Trophoblast cell (in vitro differentiated cells and primary cell): ENCODE measurements around the gene SPATA2.

ENCODE experiments used
- DNase-seq, 2 donors: peaks; one replicate each; pipeline ENCODE4 v3.0.0-alpha.2; 2016
- H2AFZ ChIP-seq: 2 replicates; pipeline ENCODE4 v1.6.1; 2013; ENCODE audit warnings: low read length, moderate library complexity, mild to moderate bottlenecking; ENCODE audit not compliant: insufficient read depth, poor library complexity
- H2AK5ac ChIP-seq: 2 replicates; pipeline ENCODE4 v1.6.1; 2013; ENCODE audit warnings: mild to moderate bottlenecking, low read length
- H2BK120ac ChIP-seq: 2 replicates; pipeline ENCODE4 v1.6.1; 2013; ENCODE audit warnings: low read length, mild to moderate bottlenecking, moderate library complexity; ENCODE audit not compliant: insufficient read depth, poor library complexity
- H2BK12ac ChIP-seq: 2 replicates; pipeline ENCODE4 v1.6.1; 2013; ENCODE audit warnings: mild to moderate bottlenecking, low read length, moderate library complexity
- H2BK5ac ChIP-seq: 2 replicates; pipeline ENCODE4 v1.6.1; 2013; ENCODE audit warnings: low read length, low read depth, moderate library complexity, mild to moderate bottlenecking; ENCODE audit not compliant: poor library complexity
- H3K14ac ChIP-seq: 2 replicates; pipeline ENCODE4 v1.6.1; 2013; ENCODE audit warnings: mild to moderate bottlenecking, low read length
- H3K18ac ChIP-seq: 2 replicates; pipeline ENCODE4 v1.6.1; 2013; ENCODE audit warnings: mild to moderate bottlenecking, low read length
- H3K23ac ChIP-seq: 2 replicates; pipeline ENCODE4 v1.6.1; 2013; ENCODE audit warnings: low read length
- H3K27ac ChIP-seq: 2 replicates; pipeline ENCODE4 v1.5.1; 2013; ENCODE audit warnings: low read depth, mild to moderate bottlenecking, inconsistent platforms, low read length, moderate library complexity
- H3K27me3 ChIP-seq: 2 replicates; pipeline ENCODE4 v1.6.1; 2013; ENCODE audit warnings: inconsistent platforms, mild to moderate bottlenecking, low read length, moderate library complexity; ENCODE audit not compliant: insufficient read depth
- H3K36me3 ChIP-seq, 2 experiments: 1 replicate in 1 of 2; 2 replicates in 1 of 2; pipeline ENCODE4 v1.6.1; 2013; ENCODE audit warnings: low read length in 2 of 2, mild to moderate bottlenecking in 2 of 2, moderate library complexity in 1 of 2; ENCODE audit not compliant: insufficient read depth in 2 of 2, control insufficient read depth in 1 of 2
- H3K4ac ChIP-seq: 2 replicates; pipeline ENCODE4 v1.6.1; 2013; ENCODE audit warnings: low read depth, mild to moderate bottlenecking, low read length, moderate library complexity
- H3K4me1 ChIP-seq, 2 experiments: 1 replicate in 1 of 2; 2 replicates in 1 of 2; pipeline ENCODE4 v1.6.1; 2013; ENCODE audit warnings: low read length in 2 of 2, mild to moderate bottlenecking in 2 of 2, moderate library complexity in 1 of 2; ENCODE audit not compliant: insufficient read depth in 2 of 2, control insufficient read depth in 1 of 2
- H3K4me2 ChIP-seq: 2 replicates; pipeline ENCODE4 v1.6.1; 2013; ENCODE audit warnings: inconsistent platforms, mild to moderate bottlenecking, low read length, moderate library complexity
- H3K4me3 ChIP-seq: 2 replicates; pipeline ENCODE4 v1.5.1; 2013; ENCODE audit warnings: mild to moderate bottlenecking, low read depth, low read length, inconsistent platforms
- H3K79me1 ChIP-seq: one replicate; pipeline ENCODE4 v1.6.1; 2013; ENCODE audit warnings: low read length
- H3K79me2 ChIP-seq: 2 replicates; pipeline ENCODE4 v1.6.1; 2013; ENCODE audit warnings: low read length, mild to moderate bottlenecking; ENCODE audit not compliant: control insufficient read depth, insufficient read depth, poor library complexity
- H3K9ac ChIP-seq: 2 replicates; pipeline ENCODE4 v1.6.1; 2013; ENCODE audit warnings: mild to moderate bottlenecking, low read length
- H3K9me3 ChIP-seq: 2 replicates; pipeline ENCODE4 v1.6.1; 2013; ENCODE audit warnings: low read depth, mild to moderate bottlenecking, control low read depth, inconsistent platforms, low read length; ENCODE audit not compliant: insufficient read depth
- H4K12ac ChIP-seq: 2 replicates; pipeline ENCODE4 v1.6.1; 2013; ENCODE audit warnings: low read depth, mild to moderate bottlenecking, low read length, moderate library complexity
- H4K8ac ChIP-seq: 2 replicates; pipeline ENCODE4 v1.6.1; 2013; ENCODE audit warnings: low read depth, mild to moderate bottlenecking, low read length, moderate library complexity
- H4K91ac ChIP-seq: one replicate; pipeline ENCODE4 v1.6.1; 2013; ENCODE audit warnings: low read depth, mild to moderate bottlenecking, low read length, moderate library complexity
- WGBS: extraction: QIAGEN DNeasy Blood & Tissue Kit; methylation state at CpG from one replicate; pipeline ENCODE4 v1.1.7; 2013; ENCODE audit warnings: missing lambda C conversion rate; ENCODE audit not compliant: insufficient read length, insufficient coverage; ENCODE audit errors: extremely low coverage; 5-methylcytosine and 5-hydroxymethylcytosine counted together

Gene SPATA2

GRCh38 chr20:49907405-49908257 is 7.7 kb downstream of the SPATA2 start:
- H3K18ac ChIP-seq, result no peak overlapping the region
- peak overlapping the region; percentile 10 for H3K4me3 ChIP-seq
- peaks cover 46 to 52% of the 10 kb centered on the region in 2 experiments for H3K36me3 ChIP-seq
- DNase-seq, result no peak
- no peaks in the 10 kb centered on the region for H3K79me2 ChIP-seq
- H3K9ac ChIP-seq, result no peak overlapping the region
- no peaks in the 10 kb centered on the region for H3K27me3 ChIP-seq
- no peak overlapping the region for H2AFZ ChIP-seq
- H3K27ac ChIP-seq, result no peak overlapping the region
- no peak overlapping the region for H2AK5ac ChIP-seq
- H2BK5ac ChIP-seq, result no peak overlapping the region
- no CpG with 5 or more reads among the region's 19 CpGs for WGBS
- no peak overlapping the region for H3K23ac ChIP-seq
- no peaks in the 10 kb centered on the region for H3K79me1 ChIP-seq
- no peaks in the 10 kb centered on the region for H3K4me1 ChIP-seq
- no peak overlapping the region for H4K8ac ChIP-seq
- H2BK120ac ChIP-seq, result no peak overlapping the region
- no peak overlapping the region for H2BK12ac ChIP-seq
- H3K4me2 ChIP-seq, result no peak overlapping the region
- no peak overlapping the region for H4K91ac ChIP-seq
- no peak overlapping the region for H3K14ac ChIP-seq
- no peaks in the 10 kb centered on the region for H3K9me3 ChIP-seq
- H4K12ac ChIP-seq, result no peak overlapping the region
- H3K4ac ChIP-seq, result no peak overlapping the region

GRCh38 chr20:49906615-49907154 is 8.6 kb downstream of the SPATA2 start:
- Histone ChIP-seq H3K4me1 (no peaks in the 10 kb centered on the region), H3K23ac (no peak overlapping the region), H3K27me3 (no peaks in the 10 kb centered on the region), H3K9me3 (no peaks in the 10 kb centered on the region), H3K4me2 (no peak overlapping the region), H3K4me3 (no peak overlapping the region), H2AK5ac (no peak overlapping the region), H2BK5ac (no peak overlapping the region), H3K9ac (no peak overlapping the region), H2BK120ac (no peak overlapping the region), H4K12ac (no peak overlapping the region), H2BK12ac (no peak overlapping the region), H3K36me3 (peaks cover 46 to 52% of the 10 kb centered on the region in 2 experiments), H4K8ac (no peak overlapping the region), H2AFZ (no peak overlapping the region), H3K18ac (no peak overlapping the region), H3K4ac (no peak overlapping the region), H3K14ac (no peak overlapping the region), H3K79me1 (no peaks in the 10 kb centered on the region), H3K79me2 (no peaks in the 10 kb centered on the region), H4K91ac (no peak overlapping the region), H3K27ac (no peak overlapping the region)
- WGBS, result no CpG with 5 or more reads among the region's 15 CpGs
- DNase-seq, result no peak

GRCh38 chr20:49906101-49906604 is 9.2 kb downstream of the SPATA2 start:
- Histone ChIP-seq H3K4me3 (no peak overlapping the region), H3K4me1 (peaks cover 0 to 3% of the 10 kb centered on the region in 2 experiments), H3K9me3 (no peaks in the 10 kb centered on the region), H2BK120ac (no peak overlapping the region), H3K36me3 (peaks cover 46 to 52% of the 10 kb centered on the region in 2 experiments), H3K4me2 (no peak overlapping the region), H3K27ac (no peak overlapping the region), H3K18ac (no peak overlapping the region), H3K14ac (no peak overlapping the region), H4K12ac (no peak overlapping the region), H4K91ac (no peak overlapping the region), H2BK12ac (no peak overlapping the region), H3K79me2 (no peaks in the 10 kb centered on the region), H3K79me1 (no peaks in the 10 kb centered on the region), H3K9ac (no peak overlapping the region), H4K8ac (no peak overlapping the region), H2AFZ (no peak overlapping the region), H3K27me3 (no peaks in the 10 kb centered on the region), H3K23ac (no peak overlapping the region), H2BK5ac (no peak overlapping the region), H2AK5ac (no peak overlapping the region), H3K4ac (no peak overlapping the region)
- no CpG with 5 or more reads among the region's 37 CpGs for WGBS
- no peak for DNase-seq

- no peak overlapping the region for H2BK12ac ChIP-seq
- WGBS, result no CpG with 5 or more reads among the region's 29 CpGs
- H3K4me1 ChIP-seq, result peaks cover 0 to 6% of the 10 kb centered on the region in 2 experiments
These were observed 9.8 kb downstream of the SPATA2 start for GRCh38 chr20:49905415-49906091.

More at GRCh38 chr20:49905415-49906091, 9.8 kb downstream of the SPATA2 start:
- H2BK120ac ChIP-seq, result no peak overlapping the region
- H3K9me3 ChIP-seq, result no peaks in the 10 kb centered on the region
- H3K23ac ChIP-seq, result no peak overlapping the region
- no peak overlapping the region for H3K4ac ChIP-seq
- DNase-seq, result no peak
- no peak overlapping the region for H3K9ac ChIP-seq
- H3K18ac ChIP-seq, result no peak overlapping the region
- no peak overlapping the region for H2AFZ ChIP-seq
- no peak overlapping the region for H3K27ac ChIP-seq
- no peak overlapping the region for H4K12ac ChIP-seq
- no peaks in the 10 kb centered on the region for H3K79me2 ChIP-seq
- peaks cover 46 to 52% of the 10 kb centered on the region in 2 experiments for H3K36me3 ChIP-seq
- H4K8ac ChIP-seq, result no peak overlapping the region
- no peak overlapping the region for H2BK5ac ChIP-seq
- H3K27me3 ChIP-seq, result no peaks in the 10 kb centered on the region
- H4K91ac ChIP-seq, result no peak overlapping the region
- H3K79me1 ChIP-seq, result no peaks in the 10 kb centered on the region
- H3K4me3 ChIP-seq, result no peak overlapping the region
- no peak overlapping the region for H3K4me2 ChIP-seq
- no peak overlapping the region for H3K14ac ChIP-seq
- H2AK5ac ChIP-seq, result no peak overlapping the region
